OCI-LY7 (cell line): ENCODE data around the gene MTUS2.

Experiments
- EZH2phosphoT487 ChIP-seq: fragments of 200-600 bp; sonication (generic); IDR thresholded peaks from 2 replicates; pipeline ENCODE4 v1.6.1; 2018; ENCODE audit warnings: low read depth, borderline replicate concordance, mild to moderate bottlenecking, mixed run types, antibody characterized with exemption, low read length, moderate library complexity, mixed read lengths
- TF ChIP-seq, protein P1 (sequence below): fragments of 200-600 bp; sonication (generic); conservative IDR thresholded peaks from 2 replicates; pipeline ENCODE4 v1.5.1; 2014; ENCODE audit warnings: mild to moderate bottlenecking, antibody characterized with exemption, low read length, moderate library complexity, mixed read lengths

- TF ChIP-seq, protein P1, sequence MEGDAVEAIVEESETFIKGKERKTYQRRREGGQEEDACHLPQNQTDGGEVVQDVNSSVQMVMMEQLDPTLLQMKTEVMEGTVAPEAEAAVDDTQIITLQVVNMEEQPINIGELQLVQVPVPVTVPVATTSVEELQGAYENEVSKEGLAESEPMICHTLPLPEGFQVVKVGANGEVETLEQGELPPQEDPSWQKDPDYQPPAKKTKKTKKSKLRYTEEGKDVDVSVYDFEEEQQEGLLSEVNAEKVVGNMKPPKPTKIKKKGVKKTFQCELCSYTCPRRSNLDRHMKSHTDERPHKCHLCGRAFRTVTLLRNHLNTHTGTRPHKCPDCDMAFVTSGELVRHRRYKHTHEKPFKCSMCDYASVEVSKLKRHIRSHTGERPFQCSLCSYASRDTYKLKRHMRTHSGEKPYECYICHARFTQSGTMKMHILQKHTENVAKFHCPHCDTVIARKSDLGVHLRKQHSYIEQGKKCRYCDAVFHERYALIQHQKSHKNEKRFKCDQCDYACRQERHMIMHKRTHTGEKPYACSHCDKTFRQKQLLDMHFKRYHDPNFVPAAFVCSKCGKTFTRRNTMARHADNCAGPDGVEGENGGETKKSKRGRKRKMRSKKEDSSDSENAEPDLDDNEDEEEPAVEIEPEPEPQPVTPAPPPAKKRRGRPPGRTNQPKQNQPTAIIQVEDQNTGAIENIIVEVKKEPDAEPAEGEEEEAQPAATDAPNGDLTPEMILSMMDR: no peak
- TF ChIP-seq EZH2phosphoT487: no peak
Observed at GRCh38 chr13:29020314-29020713, 200.2 kb downstream of the MTUS2 start.
